HEK293T (cell line): ENCODE measurements around the gene SLC5A9.

Experiments
- CTCF ChIA-PET: fragments of 350-600 bp; formaldehyde crosslinking; extraction: SDS; loops from one replicate; lab custom pipeline; 2021; ENCODE audit warnings: antibody characterized with exemption, inconsistent platforms; lab: Yijun Ruan, JAX
- POLR2A ChIA-PET: fragments of 350-600 bp; formaldehyde crosslinking; extraction: SDS; loops from one replicate; lab custom pipeline; 2020; ENCODE audit warnings: antibody characterized with exemption, inconsistent platforms; lab: Yijun Ruan, JAX
- DNase-seq: peaks from one replicate; pipeline ENCODE4 v3.0.0; 2012; ENCODE audit warnings: mixed read lengths; ENCODE audit errors: extremely low spot score
- ARNT ChIP-seq: fragments of 450-650 bp; IDR thresholded peaks from 2 replicates; pipeline ENCODE4 v1.6.1; 2017; ENCODE audit warnings: mild to moderate bottlenecking
- BHLHE40 ChIP-seq: fragments of 450-650 bp; IDR thresholded peaks from 2 replicates; pipeline ENCODE4 v1.6.1; 2016; ENCODE audit warnings: mild to moderate bottlenecking, moderate library complexity, borderline replicate concordance
- CTBP1 ChIP-seq: fragments of 450-650 bp; IDR thresholded peaks from 2 replicates; pipeline ENCODE4 v1.6.1; 2016; ENCODE audit warnings: borderline replicate concordance
- ELF4 ChIP-seq: fragments of 450-650 bp; IDR thresholded peaks from 2 replicates; pipeline ENCODE4 v1.6.1; 2017; ENCODE audit warnings: antibody characterized with exemption
- FOXA1 ChIP-seq: fragments of 450-650 bp; IDR thresholded peaks from 2 replicates; pipeline ENCODE4 v1.6.1; 2016; ENCODE audit warnings: mild to moderate bottlenecking
- FOXK2 ChIP-seq: fragments of 450-650 bp; IDR thresholded peaks from 2 replicates; pipeline ENCODE4 v1.6.1; 2016; ENCODE audit warnings: mild to moderate bottlenecking
- FOXM1 ChIP-seq: fragments of 450-650 bp; IDR thresholded peaks from 2 replicates; pipeline ENCODE4 v1.6.1; 2017; ENCODE audit warnings: mild to moderate bottlenecking, borderline replicate concordance
- HDGF ChIP-seq: fragments of 450-650 bp; IDR thresholded peaks from 2 replicates; pipeline ENCODE4 v1.6.1; 2017; ENCODE audit warnings: antibody characterized with exemption, borderline replicate concordance
- L3MBTL2 ChIP-seq: fragments of 450-650 bp; conservative IDR thresholded peaks from 2 replicates; pipeline ENCODE4 v1.6.1; 2016; ENCODE audit warnings: mild to moderate bottlenecking
- LEF1 ChIP-seq: fragments of 450-650 bp; IDR thresholded peaks from 2 replicates; pipeline ENCODE4 v1.6.1; 2017; ENCODE audit warnings: mild to moderate bottlenecking, borderline replicate concordance
- NFRKB ChIP-seq: fragments of 450-650 bp; IDR thresholded peaks from 2 replicates; pipeline ENCODE4 v1.6.1; 2016; ENCODE audit warnings: mild to moderate bottlenecking, moderate library complexity
- SP1 ChIP-seq: fragments of 450-650 bp; IDR thresholded peaks from 2 replicates; pipeline ENCODE4 v1.6.1; 2017
- SUZ12 ChIP-seq: fragments of 450-650 bp; IDR thresholded peaks from 2 replicates; pipeline ENCODE4 v1.6.1; 2016; ENCODE audit warnings: mild to moderate bottlenecking
- TARDBP ChIP-seq: fragments of 450-650 bp; IDR thresholded peaks from 2 replicates; pipeline ENCODE4 v1.6.1; 2016
- ZNF384 ChIP-seq: fragments of 450-650 bp; IDR thresholded peaks from 2 replicates; pipeline ENCODE4 v1.6.1; 2016
- TF ChIP-seq, protein P1 (sequence below): fragments of 450-650 bp; IDR thresholded peaks from 2 replicates; pipeline ENCODE4 v1.6.1; 2016

The SLC5A9 gene

DNA sequence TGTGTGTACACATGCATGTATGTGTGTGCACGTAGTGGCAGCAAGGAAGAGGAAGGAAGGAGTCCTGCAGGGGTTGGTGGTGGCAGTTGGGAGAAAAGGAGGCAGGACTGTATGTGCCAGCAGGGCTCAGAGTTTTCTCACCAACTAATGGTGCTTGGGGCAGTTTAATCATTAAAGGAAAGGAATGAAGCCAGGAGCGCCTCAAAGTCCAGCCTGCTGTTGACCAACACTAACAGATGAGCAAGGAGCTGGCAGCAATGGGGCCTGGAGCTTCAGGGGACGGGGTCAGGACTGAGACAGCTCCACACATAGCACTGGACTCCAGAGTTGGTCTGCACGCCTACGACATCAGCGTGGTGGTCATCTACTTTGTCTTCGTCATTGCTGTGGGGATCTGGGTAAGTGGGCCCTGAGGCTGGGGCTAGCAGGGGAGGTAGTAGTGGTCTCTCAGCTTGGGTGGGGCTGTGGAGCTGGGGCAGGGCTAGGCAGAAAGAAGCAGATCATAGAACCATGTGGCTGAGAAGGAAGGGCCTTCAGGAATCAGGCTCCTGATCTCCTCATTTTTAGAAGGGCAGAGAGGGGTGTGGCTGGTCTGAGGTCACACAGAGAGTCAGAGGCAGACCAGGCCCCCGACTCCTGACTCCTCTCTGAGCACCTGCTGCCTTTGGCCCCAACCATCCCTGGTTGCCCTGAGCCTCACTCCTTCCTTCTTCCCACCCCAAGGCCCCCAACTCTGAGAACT, at the start of gene SLC5A9:
SLC5A9 (plus strand) TSS at position 216 of the 742 bp plus-strand sequence; CDS start at position 237, 21 bp downstream.
- CTCF ChIA-PET = no interaction called here
- POLR2A ChIA-PET = no interaction called here
- DNase-seq = no peak
- TF ChIP-seq BHLHE40 (no peak), LEF1 (no peak), SUZ12 (no peak), TARDBP (no peak), FOXK2 (no peak), ZNF384 (no peak), NFRKB (no peak), FOXA1 (no peak), ARNT (no peak), FOXM1 (no peak)

DNA sequence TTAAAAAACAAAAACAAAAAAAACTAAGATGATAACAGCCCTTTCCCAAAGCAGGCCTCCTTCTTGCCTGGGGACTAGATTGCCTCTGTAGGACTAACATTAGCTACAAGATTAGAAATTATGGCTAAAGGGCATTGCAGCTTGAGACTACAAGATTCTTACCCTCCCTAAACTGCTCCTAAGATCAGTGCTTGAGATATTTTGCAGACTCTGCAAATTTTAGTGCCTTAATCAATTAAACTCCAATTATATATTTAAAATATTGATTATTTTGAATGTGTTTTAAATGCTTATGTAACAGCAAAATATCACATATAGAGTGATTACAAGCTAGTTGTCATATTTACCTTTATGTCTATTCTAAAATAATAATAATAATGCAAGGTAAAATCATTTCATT, 47.4 kb upstream of the SLC5A9 start:
- CTCF ChIA-PET = no interaction called here
- no peak for DNase-seq

DNA sequence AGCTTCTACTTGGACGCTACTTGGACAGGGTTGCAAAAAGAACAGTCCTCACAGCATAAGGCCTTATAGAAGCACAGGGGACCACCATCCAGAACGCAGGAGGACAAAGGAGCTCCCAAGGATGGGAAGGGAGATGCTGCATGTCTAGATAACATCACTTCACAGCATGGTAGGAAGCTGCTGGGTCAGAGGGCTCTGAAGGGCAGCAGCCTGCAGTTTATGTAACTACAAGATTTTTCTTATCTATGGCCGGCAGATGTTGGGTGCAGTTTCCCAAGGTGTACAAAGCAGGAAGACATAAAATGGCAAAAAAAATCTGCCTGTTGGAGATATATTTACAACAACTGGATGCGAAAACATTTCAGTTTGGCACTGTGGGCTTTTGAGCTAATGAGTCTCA, 45.3 kb upstream of the SLC5A9 start:
- no peak for DNase-seq
- POLR2A ChIA-PET = no interaction called here
- CTCF ChIA-PET = interaction anchor here (1.5 kb wide), 1 partner anchor 33 kb away, joined by 3 read pairs; no protein-coding TSS in a partner anchor
- no peak for TF ChIP-seq ZNF384
- TF ChIP-seq SP1 = no peak
- TF ChIP-seq ARNT = no peak
- no peak for TF ChIP-seq FOXM1
- no peak for TF ChIP-seq FOXK2
- TF ChIP-seq FOXA1 = no peak
- no peak for TF ChIP-seq CTBP1
- TF ChIP-seq SUZ12 = no peak
- TF ChIP-seq LEF1 = no peak
- TF ChIP-seq HDGF = no peak
- no peak for TF ChIP-seq TARDBP
- TF ChIP-seq BHLHE40 = no peak

More for the DNA sequence above, 47.4 kb upstream of the SLC5A9 start:
- no peak for TF ChIP-seq BHLHE40
- TF ChIP-seq TARDBP = no peak
- no peak for TF ChIP-seq L3MBTL2
- no peak for TF ChIP-seq SUZ12
- no peak for TF ChIP-seq ZNF384
- no peak for TF ChIP-seq LEF1
- no peak for TF ChIP-seq FOXM1
- TF ChIP-seq SP1 = no peak
- no peak for TF ChIP-seq FOXK2
- no peak for TF ChIP-seq ELF4
- TF ChIP-seq HDGF = no peak
- no peak for TF ChIP-seq ARNT
- no peak for TF ChIP-seq NFRKB
- TF ChIP-seq CTBP1 = no peak
- TF ChIP-seq FOXA1 = no peak
- POLR2A ChIA-PET = no interaction called here

DNA sequence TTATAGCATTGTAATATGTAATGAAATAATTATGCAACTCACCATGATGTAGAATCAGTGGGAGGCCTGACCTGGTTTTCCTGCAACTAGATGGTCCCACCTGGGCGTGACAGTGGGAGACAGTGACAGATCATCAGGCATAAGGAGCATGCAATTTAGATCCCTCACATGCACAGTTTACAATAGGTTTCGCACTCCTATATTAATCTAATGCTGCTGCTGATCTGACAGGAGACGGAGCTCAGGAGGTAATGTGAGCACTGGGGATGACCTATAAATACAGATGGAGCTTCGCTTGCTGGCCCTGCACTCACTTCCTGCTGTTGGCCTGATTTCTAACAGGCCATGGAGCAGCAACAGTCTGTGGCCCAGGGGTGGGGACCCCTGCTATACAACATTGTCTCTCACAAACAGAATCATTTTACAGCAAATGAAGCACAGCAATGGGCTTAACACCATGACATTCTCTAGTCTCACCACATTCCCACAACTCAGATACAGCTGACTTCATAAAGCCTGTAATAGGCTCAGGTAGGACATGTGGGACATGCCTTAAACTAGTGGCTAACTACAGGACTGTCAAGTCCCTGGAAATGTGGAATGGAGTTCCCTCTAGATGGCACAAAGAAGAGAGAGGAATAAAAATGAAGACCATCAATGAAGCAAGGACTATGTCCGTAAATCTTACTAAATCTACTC, 40.7 kb upstream of the SLC5A9 start:
- ChIA-PET POLR2A (no interaction called here), CTCF (no interaction called here)
- DNase-seq = no peak
- TF ChIP-seq ELF4 (no peak), ZNF384 (no peak)

DNA sequence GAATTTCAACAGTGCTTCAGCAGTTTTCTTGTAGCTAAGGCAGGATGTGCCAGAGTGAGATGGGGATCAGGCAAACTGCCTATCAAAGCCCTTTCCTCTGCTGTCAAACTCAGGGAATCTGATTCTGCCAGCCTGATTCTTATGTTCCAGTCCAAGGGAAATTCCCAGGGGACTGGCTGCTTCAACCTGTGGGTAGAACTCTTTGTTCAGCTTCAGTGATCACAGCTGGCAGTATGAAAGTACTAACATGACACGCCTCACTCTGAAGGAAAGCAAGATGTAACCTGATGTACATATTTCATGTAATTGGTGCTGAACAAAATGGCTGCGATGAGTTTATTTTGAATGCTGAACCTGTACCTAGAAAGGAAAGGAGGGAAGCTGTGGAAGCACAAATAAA, 40.1 kb upstream of the SLC5A9 start:
- no peak for TF ChIP-seq L3MBTL2
- TF ChIP-seq ARNT = no peak
- TF ChIP-seq CTBP1 = no peak
- no peak for TF ChIP-seq SUZ12
- TF ChIP-seq HDGF = no peak
- no peak for TF ChIP-seq BHLHE40
- TF ChIP-seq FOXA1 = no peak
- TF ChIP-seq TARDBP = no peak
- TF ChIP-seq NFRKB = no peak
- TF ChIP-seq FOXM1 = no peak
- no peak for TF ChIP-seq LEF1
- TF ChIP-seq SP1 = no peak
- no peak for TF ChIP-seq FOXK2
- ChIA-PET POLR2A (no interaction called here), CTCF (no interaction called here)
- no peak for DNase-seq

DNA sequence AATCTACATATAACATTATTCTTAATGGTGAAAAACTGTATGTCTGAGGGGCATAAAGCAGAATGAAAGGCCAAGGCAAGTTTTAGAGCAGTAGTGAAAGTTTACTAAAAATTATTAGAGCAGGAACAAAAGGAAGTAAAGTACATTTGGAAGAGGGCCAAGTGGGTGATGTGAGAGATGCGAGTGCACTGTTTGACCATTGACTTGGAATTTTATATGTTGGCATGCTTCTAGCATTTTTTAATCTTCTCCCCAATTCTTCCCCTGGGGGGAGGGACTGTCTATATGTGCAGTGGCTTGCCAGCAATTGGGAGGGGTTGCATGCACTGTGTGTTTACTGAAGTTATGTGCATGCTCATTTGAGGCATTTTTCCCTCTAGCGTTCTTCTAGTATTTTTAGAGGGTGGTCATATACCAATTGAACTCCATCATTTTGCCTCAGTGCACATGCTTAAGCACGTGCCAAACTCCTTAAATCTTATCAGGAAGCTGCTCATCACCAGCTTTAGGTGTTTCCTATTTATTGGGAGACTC, 36.1 kb upstream of the SLC5A9 start:
- ChIA-PET POLR2A (no interaction called here), CTCF (no interaction called here)
- TF ChIP-seq BHLHE40 = no peak
- TF ChIP-seq, protein P1, sequence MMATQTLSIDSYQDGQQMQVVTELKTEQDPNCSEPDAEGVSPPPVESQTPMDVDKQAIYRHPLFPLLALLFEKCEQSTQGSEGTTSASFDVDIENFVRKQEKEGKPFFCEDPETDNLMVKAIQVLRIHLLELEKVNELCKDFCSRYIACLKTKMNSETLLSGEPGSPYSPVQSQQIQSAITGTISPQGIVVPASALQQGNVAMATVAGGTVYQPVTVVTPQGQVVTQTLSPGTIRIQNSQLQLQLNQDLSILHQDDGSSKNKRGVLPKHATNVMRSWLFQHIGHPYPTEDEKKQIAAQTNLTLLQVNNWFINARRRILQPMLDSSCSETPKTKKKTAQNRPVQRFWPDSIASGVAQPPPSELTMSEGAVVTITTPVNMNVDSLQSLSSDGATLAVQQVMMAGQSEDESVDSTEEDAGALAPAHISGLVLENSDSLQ = no peak
- TF ChIP-seq LEF1 = no peak
- TF ChIP-seq ARNT = no peak
- no peak for TF ChIP-seq ELF4
- no peak for TF ChIP-seq FOXK2
- TF ChIP-seq L3MBTL2 = no peak
- no peak for TF ChIP-seq CTBP1
- TF ChIP-seq FOXM1 = no peak
- no peak for TF ChIP-seq FOXA1
- no peak for TF ChIP-seq HDGF
- TF ChIP-seq NFRKB = no peak
- TF ChIP-seq SUZ12 = no peak
- TF ChIP-seq TARDBP = no peak
- TF ChIP-seq ZNF384 = no peak
- no peak for TF ChIP-seq SP1
- DNase-seq = no peak
